HepG2 (cell line): ENCODE measurements around the gene CDC14A. TPM values are rescaled to one million over a fixed set of nuclear protein-coding genes. Genes with fewer than 3 reads are reported as not detected.

Experiments
- ATAC-seq: fragments of 200-7000 bp; cut with Tn5 transposase; 3 replicates; pipeline ENCODE4 v1.9.1; 2020; ENCODE audit warnings: mild to moderate bottlenecking, moderate library complexity
- BruUV-seq: library from RNA; stranded (reverse); fragments of 400-500 nt; replicated peaks from 2 replicates; lab custom pipeline; 2021; lab: Mats Ljungman, UMichigan
- CTCF ChIA-PET: fragments of 300-600 bp; formaldehyde crosslinking; extraction: SDS; loops from one replicate; lab custom pipeline; 2021; ENCODE audit warnings: low total read pairs, inconsistent platforms, low intra/inter-chr PET ratio; lab: Yijun Ruan, JAX
- POLR2A ChIA-PET: fragments of 350-600 bp; sonication (Branson Sonifier 250); formaldehyde crosslinking; loops from one replicate; lab custom pipeline; 2020; ENCODE audit warnings: antibody characterized with exemption, inconsistent platforms; lab: Yijun Ruan, JAX
- DNase-seq: peaks from one replicate; pipeline ENCODE4 v3.0.0-alpha.2; 2015; ENCODE audit warnings: low spot score
- FAIRE-seq: peaks from 3 replicates; lab custom pipeline; 2011; peaks lifted over from hg19 to GRCh38; lab: Jason Lieb, UNC
- H2AFZ ChIP-seq: one replicate; pipeline ENCODE4 v1.6.1; 2011; ENCODE audit warnings: low read length, inconsistent platforms
- H3K27ac ChIP-seq: fragments of 300-600 bp; 3 replicates; pipeline ENCODE4 v1.8.0; 2011; ENCODE audit warnings: mixed run types, mild to moderate bottlenecking, mixed read lengths, low read length, inconsistent platforms; ENCODE audit not compliant: insufficient read depth; ENCODE audit errors: extremely low read length
- H3K27me3 ChIP-seq, 2 experiments: fragments of 200-600 bp in 1 of 2; 2 replicates in 1 of 2; 3 replicates in 1 of 2; pipeline versions ENCODE4 v1.6.0 to v1.8.0; 2011; ENCODE audit warnings: low read length in 2 of 2, mild to moderate bottlenecking in 2 of 2, moderate library complexity in 2 of 2, inconsistent platforms in 1 of 2; ENCODE audit not compliant: insufficient read depth in 2 of 2, control insufficient read depth in 1 of 2
- H3K36me3 ChIP-seq, 2 experiments: fragments of 200-600 bp in 1 of 2; replicated peaks in 1 of 2; 2 replicates in 1 of 2; 3 replicates in 1 of 2; pipeline versions ENCODE4 v1.5.1 to v1.8.0; 2011; ENCODE audit warnings: low read length in 2 of 2, inconsistent platforms in 1 of 2; ENCODE audit not compliant: insufficient read depth in 2 of 2, control insufficient read depth in 1 of 2
- H3K4me1 ChIP-seq: 2 replicates; pipeline ENCODE4 v1.5.1; 2012; ENCODE audit warnings: low read length, inconsistent platforms; ENCODE audit not compliant: insufficient read depth
- H3K4me2 ChIP-seq: 2 replicates; pipeline ENCODE4 v1.6.0; 2011; ENCODE audit warnings: low read depth, low read length, inconsistent platforms
- H3K4me3 ChIP-seq, 3 experiments: fragments of 200-600 bp in 1 of 3; sonication (generic), shearing (Covaris generic) in 1 of 3; replicated peaks in 1 of 3; 2 replicates each; pipeline ENCODE4 v1.5.1; 2011 to 2016; ENCODE audit warnings: low read length in 3 of 3, inconsistent platforms in 2 of 3, low read depth in 2 of 3, mild to moderate bottlenecking in 2 of 3, control low read depth in 1 of 3, mixed read lengths in 1 of 3; ENCODE audit not compliant: insufficient read depth in 1 of 3
- H3K79me2 ChIP-seq: one replicate; pipeline ENCODE4 v1.6.1; 2011; ENCODE audit warnings: low read length, inconsistent platforms; ENCODE audit not compliant: insufficient read depth
- H3K9ac ChIP-seq: 2 replicates; pipeline ENCODE4 v1.6.0; 2011; ENCODE audit warnings: mild to moderate bottlenecking, low read depth, low read length, inconsistent platforms; ENCODE audit not compliant: insufficient read depth
- H3K9me3 ChIP-seq: 2 replicates; pipeline ENCODE4 v1.5.1; 2012; ENCODE audit warnings: mild to moderate bottlenecking, low read length
- H4K20me1 ChIP-seq: 2 replicates; pipeline ENCODE4 v1.6.0; 2011; ENCODE audit warnings: inconsistent platforms, mild to moderate bottlenecking, low read length, moderate library complexity; ENCODE audit not compliant: insufficient read depth
- AFF4 ChIP-seq: sonication (generic); formaldehyde crosslinking; IDR thresholded peaks from 2 replicates; pipeline ENCODE4 v1.4.0; 2020; ENCODE audit warnings: missing genetic modification reagents
- AGO2 ChIP-seq: fragments of 200-400 bp; formaldehyde crosslinking; optimal IDR thresholded peaks from 2 replicates; pipeline ENCODE3; 2017; ENCODE audit warnings: mild to moderate bottlenecking, low read depth, low read length, moderate library complexity
- ARID5B ChIP-seq: IDR thresholded peaks from 2 replicates; pipeline ENCODE4 v1.4.0; 2020; ENCODE audit warnings: mild to moderate bottlenecking, missing genetic modification reagents
- CC2D1A ChIP-seq: sonication (generic); formaldehyde crosslinking; IDR thresholded peaks from 2 replicates; pipeline ENCODE4 v1.8.1; 2023; ENCODE audit warnings: mild to moderate bottlenecking, missing genetic modification reagents
- HNF4G ChIP-seq, 2 experiments: sonication (generic) in 1 of 2; formaldehyde crosslinking in 1 of 2; IDR thresholded peaks; 2 replicates each; pipeline versions ENCODE4 v1.4.0 to v1.6.1; 2011 to 2020; ENCODE audit warnings: borderline replicate concordance in 2 of 2, low read depth in 2 of 2, mild to moderate bottlenecking in 2 of 2, low read length in 1 of 2, missing genetic modification reagents in 1 of 2, moderate library complexity in 1 of 2
- ISX ChIP-seq: sonication (generic); formaldehyde crosslinking; conservative IDR thresholded peaks from 2 replicates; pipeline ENCODE4 v1.5.0; 2020; ENCODE audit warnings: missing genetic modification reagents
- SIX1 ChIP-seq: sonication (generic); formaldehyde crosslinking; IDR thresholded peaks from 2 replicates; pipeline ENCODE4 v1.4.0; 2020; ENCODE audit warnings: missing genetic modification reagents, borderline replicate concordance
- TBP ChIP-seq: sonication (generic); formaldehyde crosslinking; IDR thresholded peaks from 2 replicates; pipeline ENCODE4 v1.5.0; 2020; ENCODE audit warnings: missing genetic modification reagents
- ZNF33A ChIP-seq: sonication (generic); formaldehyde crosslinking; IDR thresholded peaks from 2 replicates; pipeline ENCODE4 v1.5.1; 2020; ENCODE audit warnings: missing genetic modification reagents, mild to moderate bottlenecking, moderate library complexity, borderline replicate concordance
- ZNF530 ChIP-seq: sonication (generic); formaldehyde crosslinking; IDR thresholded peaks from 2 replicates; pipeline ENCODE4 v1.5.0; 2020; ENCODE audit warnings: low read depth, mild to moderate bottlenecking, missing genetic modification reagents
- ZNF580 ChIP-seq: IDR thresholded peaks from 2 replicates; pipeline ENCODE4 v1.6.1; 2016; ENCODE audit warnings: low read depth, borderline replicate concordance
- ZNF674 ChIP-seq: sonication (generic); formaldehyde crosslinking; IDR thresholded peaks from 2 replicates; pipeline ENCODE4 v1.5.0; 2020; ENCODE audit warnings: low read depth, mild to moderate bottlenecking, missing genetic modification reagents
- WGBS: methylation state at CpG from one replicate; pipeline ENCODE4 v1.1.6; 2017; ENCODE audit warnings: low lambda C conversion rate; 5-methylcytosine and 5-hydroxymethylcytosine counted together
- in situ Hi-C: cut with HindIII; loops from 2 replicates; pipeline ENCODE4 v1.10.0; 2017; ENCODE audit warnings: low pct_unique_long_range_greater_than_20kb; ENCODE audit not compliant: extremely low pct_ligation_motif_present
- intact Hi-C: fragments of 100-400 bp; cut with micrococcal nuclease; formaldehyde crosslinking; loops from one replicate; pipeline ENCODE4 v1.10.0; 2022; ENCODE audit not compliant: unreplicated experiment
- polyA plus RNA-seq, 8 experiments: library from polyadenylated mRNA; depleted of rRNA in 3 of 8; stranded (reverse) in 7 of 8; unstranded in 1 of 8; fragments of >200 nt; fragmentation: Illumina TruSeq in 4 of 8; extraction: Trizol in 4 of 8; gene quantifications; 2 replicates each; pipeline versions ENCODE4 v1.2.1 to v1.2.3, GENCODE V29; 2011 to 2016; ENCODE audit warnings: low read depth in 4 of 8, missing spikeins in 1 of 8, mixed read lengths in 1 of 8; ENCODE audit not compliant: insufficient read depth in 1 of 8
- total RNA-seq, 5 experiments: library from RNA; depleted of rRNA; stranded (reverse); fragments of >200 nt; fragmentation: Illumina TruSeq; extraction: Trizol; gene quantifications; 2 replicates each; pipeline ENCODE4 v1.2.3, GENCODE V29; 2016; ENCODE audit warnings: low read depth in 1 of 5

Gene CDC14A
- total and polyA plus RNA-seq, 2 of the 13 experiments (the other 11 are each of a cell fraction or from before 2014, with no cell fraction given), result 2.8 to 4.9 TPM

GRCh38 chr1:100346387-100346786 lies 5.9 kb upstream of the CDC14A start:
- WGBS, result 9% methylated on average over 2 of the region's 2 CpGs
- H3K4me1 ChIP-seq, result peaks cover 39% of the 10 kb centered on the region
- BruUV-seq, result no TSS peak
- DNase-seq (no peak), ATAC-seq (no peak), FAIRE-seq (no peak)
- no peaks in the 10 kb centered on the region for H3K79me2 ChIP-seq
- no peak overlapping the region for H2AFZ ChIP-seq
- no peaks in the 10 kb centered on the region for H4K20me1 ChIP-seq
- H3K27ac ChIP-seq, result no peak overlapping the region
- H3K36me3 ChIP-seq, result no peaks in the 10 kb centered on the region
- no peak overlapping the region for H3K4me2 ChIP-seq
- intact Hi-C loops, result no loop called here
- ChIA-PET POLR2A (no interaction called here), CTCF (no interaction called here)
- no peak overlapping the region for H3K9ac ChIP-seq
- H3K4me3 ChIP-seq, result no peak overlapping the region
- no peak for TF ChIP-seq ZNF674 (CRISPR knock-in tag)
- no peak for TF ChIP-seq CC2D1A (CRISPR knock-in tag)
- no peak for TF ChIP-seq TBP
- TF ChIP-seq SIX1 (CRISPR knock-in tag), result no peak
- no peak for TF ChIP-seq HNF4G (IDR thresholded peaks at IDR 0.05; ENCODE audit: borderline replicate concordance, low read depth, low read length)
- no peak for TF ChIP-seq HNF4G (CRISPR knock-in tag; IDR thresholded peaks at IDR 0.05; ENCODE audit: borderline replicate concordance, low read depth)
- no peak for TF ChIP-seq ZNF530
- no peak for TF ChIP-seq ZNF580 (CRISPR knock-in tag)
- TF ChIP-seq AFF4, result no peak
- TF ChIP-seq ZNF33A (CRISPR knock-in tag), result no peak
- no peak for TF ChIP-seq ARID5B (CRISPR knock-in tag)
- TF ChIP-seq AGO2, result no peak
- no peak for TF ChIP-seq ISX (CRISPR knock-in tag)
- no peaks in the 10 kb centered on the region for H3K27me3 ChIP-seq
- in situ Hi-C loops, result no loop called here
- H3K9me3 ChIP-seq, result no peaks in the 10 kb centered on the region
